NOMO-1 treated with DMSO at 0.1 percent for 48 hours (cell line): Measurements from ENCODE around the gene FFAR1.

Experiments
- DNase-seq: peaks from one replicate; lab custom pipeline; 2025; ENCODE audit not compliant: unreplicated experiment; lab: John Stamatoyannopoulos, UW

Gene FFAR1

GRCh38 chr19:35383536-35383935 lies 35.8 kb downstream of the FFAR1 start:
- DNase-seq: no peak

GRCh38 chr19:35388277-35389054 lies 40.8 kb downstream of the FFAR1 start:
- DNase-seq: no peak

- DNase-seq: no peak
Measured at GRCh38 chr19:35389192-35389861, 41.6 kb downstream of the FFAR1 start.

- DNase-seq: no peak
Measured at GRCh38 chr19:35392742-35393715, 45.3 kb downstream of the FFAR1 start.

- no peak for DNase-seq
Measured at GRCh38 chr19:35395382-35396199, 47.9 kb downstream of the FFAR1 start.

- no peak for DNase-seq
Measured at GRCh38 chr19:35396240-35396885, 48.7 kb downstream of the FFAR1 start.

- no peak for DNase-seq
Measured at GRCh38 chr19:35397064-35397463, 49.4 kb downstream of the FFAR1 start.
